ENCODE measurements around the gene IL5RA.

The IL5RA gene

DNA sequence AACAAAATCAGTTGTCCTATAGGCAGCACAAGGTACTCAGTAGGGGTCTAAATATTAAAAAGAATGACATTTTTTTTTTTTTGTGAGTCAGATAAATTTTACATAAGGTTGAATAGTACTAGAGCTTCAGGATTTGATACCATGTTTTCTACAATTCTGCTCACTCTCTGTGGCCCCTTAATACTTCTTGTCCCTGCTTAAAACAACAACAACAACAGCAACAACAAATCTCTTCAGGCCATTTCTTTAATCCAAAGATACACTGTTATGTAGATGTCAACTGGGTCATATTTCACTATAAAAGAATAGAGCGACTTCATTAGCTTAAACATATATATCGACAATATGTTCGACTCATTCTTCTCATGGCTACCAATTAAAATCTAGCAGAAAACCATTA lies 3.0 kb downstream of the IL5RA start:
- no peak for DNase-seq

DNA sequence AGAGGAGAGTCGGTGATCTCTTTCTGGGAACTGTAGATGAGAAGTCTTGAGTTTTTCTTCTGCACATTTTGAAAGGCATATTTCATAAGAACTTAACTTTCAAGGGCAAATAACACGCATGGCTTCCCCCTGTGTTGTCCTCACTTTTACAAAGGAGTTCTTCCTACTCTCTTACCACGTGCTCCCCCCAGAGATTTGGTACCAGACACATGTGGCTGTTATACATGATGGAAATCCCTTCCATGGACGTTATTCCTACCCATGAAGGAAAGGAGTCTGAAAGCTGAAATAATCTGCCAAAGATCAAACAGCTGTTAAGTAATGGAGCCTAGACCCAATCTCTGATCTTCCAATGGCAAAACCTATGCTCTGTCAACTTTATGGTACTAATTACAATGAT lies 4.4 kb downstream of the IL5RA start:
- no peak for DNase-seq

DNA sequence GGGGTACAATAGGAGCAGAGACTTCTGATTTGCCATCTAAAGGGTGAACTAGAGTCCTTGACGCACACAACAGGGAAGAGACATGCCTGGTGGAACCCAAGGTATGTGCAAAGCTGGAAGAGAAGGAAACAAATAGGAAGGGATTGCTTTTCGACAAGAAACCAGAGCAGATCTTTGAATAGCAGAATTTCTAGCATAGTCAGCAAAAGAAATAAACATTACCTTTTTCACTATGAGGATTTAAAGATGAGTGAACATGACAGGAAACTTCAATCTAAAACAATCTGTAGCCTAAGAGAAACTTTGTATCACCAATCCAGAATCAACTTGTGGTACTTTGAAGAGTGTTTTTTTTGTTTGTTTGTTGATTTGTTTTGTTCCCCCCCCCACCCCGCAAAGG lies 4.9 kb downstream of the IL5RA start:
- DNase-seq = no peak

DNA sequence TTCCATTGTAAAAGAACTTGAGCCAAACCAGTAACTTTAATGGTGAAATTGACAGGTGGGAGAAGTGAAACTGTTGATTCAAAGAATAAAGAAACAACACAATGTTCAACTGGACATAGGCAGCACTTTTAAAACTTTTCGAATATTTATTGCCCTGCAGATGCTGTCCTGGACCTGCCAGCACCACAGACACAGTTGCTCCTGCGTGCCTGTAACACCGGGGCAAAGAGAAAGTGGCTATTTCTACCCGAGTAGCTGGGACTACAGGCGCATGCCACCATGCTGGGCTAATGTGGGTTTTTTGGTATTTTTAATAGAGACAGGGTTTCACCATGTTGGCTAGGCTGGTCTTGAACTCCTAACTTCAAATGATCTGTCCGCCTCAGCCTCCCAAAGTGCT lies 7.4 kb downstream of the IL5RA start:
- no peak for DNase-seq

DNA sequence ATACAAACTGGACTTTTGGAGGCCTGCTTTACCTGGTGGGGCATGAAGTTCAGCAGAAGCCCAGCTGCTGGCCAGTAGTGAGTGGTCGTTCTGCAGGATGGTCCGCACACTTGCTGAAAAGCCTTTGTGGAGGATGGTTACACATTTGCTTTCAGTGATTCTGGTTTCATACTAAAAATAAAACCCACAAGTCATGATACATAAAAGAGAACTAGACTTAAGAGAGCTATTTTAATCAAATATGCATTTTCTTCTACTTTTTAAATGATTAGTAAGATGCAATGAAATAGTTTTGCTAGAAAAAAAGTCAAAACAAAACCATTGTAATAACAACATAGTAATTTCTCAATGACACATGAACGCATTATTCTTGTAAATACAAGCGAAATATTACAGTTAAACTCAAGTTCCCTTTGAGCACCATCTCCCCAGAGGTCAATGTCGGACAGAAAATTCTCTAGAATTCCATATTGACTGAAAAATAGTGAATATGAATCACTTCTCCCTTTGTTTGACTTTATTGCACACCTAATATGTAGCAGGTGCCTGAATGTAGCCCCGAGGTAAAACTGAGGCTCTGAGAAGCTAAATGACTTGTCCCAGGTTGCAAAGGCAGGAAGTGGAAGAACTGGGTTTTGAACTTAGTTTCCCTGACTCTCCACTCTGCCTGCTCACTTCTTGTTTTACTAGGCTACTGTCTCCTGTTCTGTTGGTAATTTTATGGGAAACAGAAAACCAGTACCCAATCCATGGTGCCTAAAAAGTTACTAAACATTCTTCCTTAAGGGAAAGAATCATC lies 8.3 kb downstream of the IL5RA start:
- DNase-seq = no peak

DNA sequence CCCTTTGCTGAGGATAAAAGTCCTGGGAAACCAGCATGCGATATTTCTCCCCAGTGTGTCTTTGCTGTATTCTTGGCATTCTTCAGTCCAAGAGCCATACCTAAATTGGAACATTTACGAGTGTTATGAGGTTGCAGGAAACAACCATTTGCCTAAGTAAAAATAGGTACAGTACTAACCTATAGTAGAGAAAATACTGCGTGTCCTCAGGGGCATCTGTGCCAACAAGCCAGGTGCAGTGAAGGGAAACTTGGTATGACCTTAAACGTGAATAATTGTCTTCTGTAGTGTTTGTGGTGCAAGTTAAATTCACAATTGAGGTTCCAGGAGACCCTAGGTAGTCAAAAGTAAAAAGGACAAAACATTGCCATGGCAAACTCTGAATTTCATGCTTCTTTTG lies 12.2 kb downstream of the IL5RA start:
- no peak for DNase-seq

DNA sequence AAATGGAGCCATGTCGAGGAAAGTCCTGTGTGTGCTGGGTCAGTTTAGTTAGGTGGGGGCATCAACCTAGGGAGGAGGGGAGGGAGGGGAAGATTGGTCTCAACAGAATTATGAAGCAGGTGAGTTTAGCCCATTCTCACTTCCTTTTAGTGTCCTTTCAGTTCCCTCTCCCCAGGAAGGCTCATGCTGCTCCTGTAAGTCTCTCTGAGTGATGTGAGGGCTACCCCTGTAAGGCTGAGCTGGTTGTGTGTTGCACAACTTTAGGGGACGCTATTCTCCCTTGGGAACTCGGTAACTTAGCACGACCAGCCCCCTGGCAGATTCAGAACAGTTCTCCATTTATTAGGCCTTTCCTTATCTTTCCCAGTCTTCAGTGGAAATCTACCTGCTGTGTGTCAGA lies 21.2 kb downstream of the IL5RA start:
- no peak for DNase-seq

DNA sequence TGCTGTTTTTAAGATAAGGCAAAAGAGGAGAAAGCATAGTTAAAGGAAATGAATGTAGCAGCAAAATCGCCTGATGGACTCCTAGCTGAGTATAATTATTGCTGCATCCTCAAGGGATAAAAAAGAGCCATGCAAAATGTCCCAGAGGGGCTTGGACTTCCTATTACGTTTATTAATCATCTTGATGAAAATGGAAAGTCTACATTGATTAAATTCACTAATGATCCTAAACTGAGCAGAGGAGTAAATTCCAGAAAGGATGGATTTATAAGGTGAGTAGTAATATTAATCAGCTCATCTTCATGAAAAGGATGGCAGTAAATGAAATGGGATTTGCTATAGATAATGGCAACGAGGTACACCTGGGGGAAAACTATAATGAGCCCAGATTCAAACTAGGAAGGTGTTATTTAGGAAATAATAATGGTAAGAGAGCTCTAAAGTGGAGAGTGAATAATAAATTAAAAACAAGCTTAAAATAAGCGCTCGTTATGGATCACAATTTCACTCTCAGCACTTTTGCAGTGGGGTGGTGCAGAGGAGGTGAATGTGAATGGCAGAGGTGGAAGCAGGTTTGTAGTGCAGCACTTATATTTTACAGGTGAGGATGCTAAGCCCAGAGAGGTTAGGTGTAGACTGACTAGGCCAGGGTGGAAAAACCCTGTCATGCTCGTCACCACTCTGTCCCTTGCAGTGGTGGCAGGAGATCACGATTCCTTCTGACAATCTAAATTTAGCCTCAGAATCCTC lies 22.3 kb downstream of the IL5RA start:
- DNase-seq = no peak

DNA sequence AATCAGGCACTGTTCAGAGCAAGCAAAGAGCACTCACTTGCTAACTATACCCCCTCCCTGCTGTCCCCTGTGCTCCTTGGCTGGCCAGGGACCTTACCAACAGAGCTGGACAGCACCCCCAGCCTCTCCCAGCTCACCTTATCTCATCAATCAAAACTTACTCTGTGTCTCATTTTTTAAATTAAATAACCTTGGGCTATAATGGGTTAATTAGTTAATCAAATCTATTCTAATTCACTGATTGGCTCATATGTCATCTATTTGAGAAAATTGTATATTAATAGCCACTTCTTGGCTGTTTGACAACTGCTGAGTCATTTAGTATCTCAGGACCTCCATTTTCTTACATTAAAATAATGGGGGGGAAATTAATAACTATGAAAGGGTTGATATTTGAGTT lies 22.9 kb downstream of the IL5RA start:
- no peak for DNase-seq

DNA sequence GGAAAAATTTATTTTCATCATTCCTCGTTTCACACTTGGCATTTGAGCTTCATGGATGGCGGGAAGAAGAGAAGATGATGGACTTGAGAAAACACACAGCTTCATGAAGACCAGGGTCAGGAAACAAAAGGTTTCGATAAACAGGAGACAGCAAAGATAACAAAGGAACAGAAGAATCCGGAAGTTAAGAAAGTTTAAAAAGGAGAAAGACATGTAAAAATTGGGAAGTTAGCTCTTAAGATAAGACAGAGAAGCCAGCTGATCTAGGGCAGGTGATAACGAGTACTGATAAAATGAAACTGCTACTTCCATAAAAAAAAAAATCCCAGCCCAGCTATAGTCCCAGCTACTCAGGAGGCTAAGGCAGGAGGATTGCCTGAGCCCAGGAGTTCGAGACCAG lies 23.9 kb downstream of the IL5RA start:
- no peak for DNase-seq

DNA sequence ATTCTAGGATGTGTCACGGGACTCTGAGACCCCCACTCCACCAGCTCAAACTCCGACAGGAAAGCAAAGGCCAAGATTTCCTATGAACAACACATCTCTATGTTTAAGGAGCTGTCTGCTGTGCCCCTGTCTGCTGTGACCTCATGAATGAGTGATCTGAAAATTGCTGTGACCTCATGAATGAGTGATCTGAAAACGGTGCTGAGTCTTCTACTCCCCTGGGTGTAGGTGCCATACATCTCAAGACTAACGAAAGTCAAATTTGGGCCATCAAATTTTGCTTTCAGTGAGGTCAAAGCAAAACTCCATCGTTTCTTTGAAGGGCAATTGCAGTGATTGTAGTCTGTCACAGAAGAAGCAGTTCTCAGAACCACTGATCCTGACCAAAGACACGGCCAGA lies 24.4 kb downstream of the IL5RA start:
- no peak for DNase-seq

DNA sequence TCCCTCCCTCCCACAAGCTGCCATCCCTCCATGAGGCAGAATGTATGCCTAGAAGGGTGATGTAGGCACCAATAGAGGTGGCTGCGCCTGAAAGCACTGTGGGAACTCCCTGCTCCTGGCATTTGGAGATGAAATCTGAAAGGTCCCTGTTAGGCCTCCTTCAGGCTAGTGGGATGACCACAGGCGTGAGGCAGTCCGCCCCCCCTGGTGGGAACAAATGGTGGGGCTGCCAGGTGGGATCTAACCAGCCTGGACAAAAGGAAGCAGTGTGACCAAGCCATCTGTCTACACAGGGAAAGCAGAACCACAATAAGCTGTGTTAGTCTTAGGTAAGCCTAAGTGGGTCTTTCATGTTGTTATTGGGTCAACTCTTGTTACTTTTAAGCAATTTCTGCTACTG lies 25.3 kb downstream of the IL5RA start:
- DNase-seq = no peak

DNA sequence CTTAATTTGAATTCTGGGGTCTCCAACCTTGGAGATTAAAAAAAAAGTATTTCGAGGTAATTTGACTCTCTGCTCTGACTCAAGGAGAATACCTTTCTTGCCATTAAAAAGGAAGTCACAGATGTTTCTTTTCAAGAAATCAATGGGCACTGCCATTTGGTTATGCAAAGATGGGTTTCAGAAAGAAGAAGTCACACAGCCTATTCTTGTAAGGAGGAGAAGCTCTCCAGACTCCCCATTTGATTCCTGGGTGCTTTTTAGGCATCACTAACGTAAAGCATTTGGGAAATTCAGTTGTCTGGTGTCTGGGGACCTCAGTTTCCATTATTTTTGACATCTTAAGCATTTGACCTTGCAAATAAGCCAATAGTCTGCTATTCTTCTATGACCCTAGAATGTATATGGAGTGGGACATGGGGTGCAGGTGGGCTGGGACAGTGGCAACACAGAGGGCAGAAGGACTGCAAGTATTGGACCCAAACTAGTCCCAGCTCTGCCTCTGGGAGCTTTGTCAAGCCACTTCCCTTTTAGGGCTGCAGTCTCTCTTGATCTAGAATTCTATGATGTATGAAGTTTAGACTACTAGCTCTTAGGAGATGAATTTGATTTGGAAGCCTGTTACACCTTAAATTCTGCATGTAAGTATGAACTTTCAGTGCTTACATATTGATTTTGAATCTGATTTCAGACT lies 27.8 kb downstream of the IL5RA start:
- no peak for DNase-seq

DNA sequence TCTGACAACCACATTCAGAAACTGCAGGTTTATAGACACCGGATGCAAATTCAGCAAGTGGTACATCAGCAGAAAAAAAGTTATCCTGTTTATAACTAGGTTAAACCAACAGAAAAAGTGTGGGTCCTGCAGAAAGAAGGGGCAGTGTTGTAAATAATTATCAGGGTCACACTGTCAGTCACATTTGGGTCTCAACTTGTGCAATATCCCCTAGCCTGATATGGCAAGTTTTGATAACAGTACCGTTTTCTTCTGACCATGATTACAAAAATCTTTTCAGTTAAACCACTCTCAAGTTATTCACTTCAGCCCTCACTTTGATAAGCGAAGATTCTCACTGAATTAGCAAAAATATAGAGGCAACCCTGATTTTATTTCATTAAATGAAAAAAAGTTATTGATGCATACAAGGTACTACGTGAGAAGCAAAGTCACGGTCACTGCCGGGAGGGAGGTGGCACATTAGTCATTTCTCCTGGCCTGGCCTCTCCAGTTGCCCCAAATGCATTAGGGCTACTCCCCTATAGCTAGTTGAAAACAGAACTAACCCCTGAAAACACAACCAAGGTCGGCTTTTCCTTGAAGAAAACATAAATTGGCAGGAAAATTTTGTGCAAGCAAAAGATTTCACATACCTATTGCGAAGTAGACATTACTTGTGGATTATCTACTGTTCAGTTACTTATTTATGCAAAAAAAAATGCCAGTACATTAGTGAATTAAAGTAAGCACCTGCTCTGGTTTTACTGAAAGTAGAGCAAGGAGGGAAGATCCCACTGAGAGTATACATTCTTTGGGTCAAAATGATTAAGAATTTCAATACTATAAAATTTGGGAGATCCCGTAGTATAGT lies 28.6 kb downstream of the IL5RA start:
- DNase-seq = no peak

DNA sequence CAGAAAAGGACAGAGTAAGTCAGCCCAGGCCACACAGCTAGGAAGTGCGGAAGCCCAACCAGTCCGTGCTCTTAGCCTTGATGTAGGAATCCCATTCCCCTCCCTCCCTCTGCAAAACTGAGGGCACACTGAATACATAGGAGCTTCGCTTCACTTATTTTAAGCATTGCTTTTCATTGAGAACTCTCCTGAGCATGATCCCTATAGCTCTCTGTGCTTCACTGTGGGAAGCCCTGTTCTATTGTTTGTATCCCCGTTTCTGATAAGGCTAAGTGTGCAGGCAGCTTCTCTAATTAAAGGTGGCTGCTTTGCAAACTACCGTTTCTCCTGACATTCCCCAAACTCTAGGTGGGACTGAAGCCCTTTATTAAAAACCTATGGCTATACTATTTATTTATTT lies 29.9 kb downstream of the IL5RA start:
- DNase-seq = no peak

DNA sequence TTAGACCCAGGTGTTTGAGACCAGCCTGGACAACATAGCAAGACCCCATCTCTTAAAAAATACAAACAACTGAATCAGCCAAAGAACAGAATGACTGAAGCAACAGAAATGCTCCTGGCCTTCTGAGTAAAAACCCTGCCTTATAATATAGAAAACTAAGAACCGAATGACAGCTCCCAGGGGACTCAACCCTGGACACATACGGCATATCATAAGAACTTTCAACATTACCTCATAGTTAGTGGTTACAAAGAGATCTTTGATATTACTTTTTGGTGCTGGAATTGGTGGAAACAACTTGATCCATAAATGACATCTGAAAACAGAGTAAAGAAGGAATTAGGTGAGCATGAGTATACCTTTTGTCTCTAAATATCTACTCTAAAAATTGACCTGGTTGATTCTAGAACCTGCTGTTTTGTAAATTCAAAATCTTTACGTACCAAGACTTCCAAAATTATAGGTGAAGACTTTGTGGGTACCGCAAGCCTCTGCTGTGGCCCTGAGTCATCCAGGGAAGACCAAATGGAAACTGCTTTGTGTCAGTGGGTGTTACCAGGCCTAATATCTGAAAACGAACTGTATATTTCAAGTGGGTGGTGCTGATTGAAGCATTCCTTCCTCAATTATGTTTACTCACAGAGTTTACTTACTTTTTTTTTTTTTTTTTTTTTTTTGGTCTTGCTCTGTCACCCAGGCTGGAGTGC lies 35.5 kb downstream of the IL5RA start:
- no peak for DNase-seq

DNA sequence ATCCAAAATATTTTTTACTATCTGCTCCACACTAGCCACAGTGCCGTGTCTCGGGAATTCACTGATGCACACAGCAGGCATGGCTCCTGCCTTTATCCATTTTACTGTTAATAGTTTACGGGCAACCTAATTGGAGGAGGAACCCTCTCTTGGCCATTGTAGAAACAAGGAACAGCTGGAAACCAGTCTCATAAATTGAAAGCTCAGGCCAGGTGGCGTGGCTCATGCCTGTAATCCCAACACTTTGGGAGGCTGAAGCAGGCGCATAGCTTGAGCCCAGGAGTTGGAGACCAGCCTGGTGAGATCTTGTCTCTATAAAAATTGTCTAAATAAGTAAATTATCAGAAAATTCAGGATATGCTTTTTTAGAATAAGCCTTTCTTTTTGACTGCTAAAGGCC lies 39.0 kb downstream of the IL5RA start:
- no peak for DNase-seq

DNA sequence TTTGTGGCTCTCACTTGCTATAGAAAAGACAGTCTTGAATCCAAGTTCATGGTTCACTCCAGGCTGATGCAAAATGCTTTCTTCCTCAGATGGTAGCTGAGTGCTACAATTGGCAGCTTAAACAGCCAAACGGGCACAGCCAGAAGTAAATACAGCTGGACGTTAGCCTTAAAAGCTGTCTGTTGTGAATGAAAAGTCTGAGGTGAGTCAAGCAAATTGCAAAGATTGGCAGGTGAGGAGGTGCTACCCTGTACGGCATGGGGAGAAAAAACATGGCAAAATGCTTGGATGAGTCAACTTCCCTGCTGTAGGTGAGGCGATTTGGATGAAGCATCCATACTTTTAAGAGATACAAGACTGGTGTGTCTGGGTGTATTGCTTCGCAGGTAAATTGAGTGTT lies 40.5 kb downstream of the IL5RA start:
- DNase-seq = no peak

DNA sequence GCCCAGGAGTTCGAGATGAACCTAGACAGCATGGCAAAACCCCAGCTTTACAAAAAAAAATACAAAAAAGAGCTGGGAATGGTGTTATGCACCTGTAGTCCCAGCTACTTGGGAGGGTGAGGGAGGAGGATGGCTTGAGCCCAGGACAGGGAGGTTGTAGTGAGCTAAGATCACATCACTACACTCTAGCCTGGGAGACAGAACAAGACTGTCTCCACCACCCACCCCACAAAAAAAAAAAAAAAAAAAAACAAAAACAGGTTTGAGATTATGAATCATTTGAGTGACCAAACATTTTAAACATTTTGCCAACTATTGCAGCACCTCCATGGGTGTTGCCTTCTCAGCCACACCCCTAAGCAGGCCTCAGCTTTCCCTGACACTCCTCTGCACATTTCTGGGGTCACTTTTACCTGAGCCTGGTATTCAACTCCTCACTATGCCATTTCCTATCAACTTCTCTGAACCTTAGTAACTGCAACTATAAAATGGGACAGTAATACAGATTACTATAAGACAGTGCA lies 41.8 kb downstream of the IL5RA start:
- DNase-seq = no peak

DNA sequence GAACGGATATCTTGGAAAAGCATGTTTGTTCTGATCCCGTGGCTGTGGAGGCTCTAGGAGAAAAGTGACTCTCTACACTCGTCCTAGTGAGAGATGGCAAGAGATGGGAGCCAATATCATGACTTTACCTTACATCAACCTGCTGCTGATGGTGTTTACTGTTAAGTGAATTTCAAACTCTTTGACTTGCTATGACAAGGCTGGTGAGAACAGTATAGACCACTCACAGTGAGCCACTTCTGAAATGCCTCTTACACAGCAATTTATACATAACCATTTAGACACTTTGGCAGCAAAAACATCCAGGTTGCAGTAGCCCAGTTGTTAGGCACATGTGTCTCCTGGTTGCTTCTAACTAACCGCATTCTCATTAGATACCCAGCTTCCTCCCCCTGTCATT lies 43.3 kb downstream of the IL5RA start:
- no peak for DNase-seq

DNA sequence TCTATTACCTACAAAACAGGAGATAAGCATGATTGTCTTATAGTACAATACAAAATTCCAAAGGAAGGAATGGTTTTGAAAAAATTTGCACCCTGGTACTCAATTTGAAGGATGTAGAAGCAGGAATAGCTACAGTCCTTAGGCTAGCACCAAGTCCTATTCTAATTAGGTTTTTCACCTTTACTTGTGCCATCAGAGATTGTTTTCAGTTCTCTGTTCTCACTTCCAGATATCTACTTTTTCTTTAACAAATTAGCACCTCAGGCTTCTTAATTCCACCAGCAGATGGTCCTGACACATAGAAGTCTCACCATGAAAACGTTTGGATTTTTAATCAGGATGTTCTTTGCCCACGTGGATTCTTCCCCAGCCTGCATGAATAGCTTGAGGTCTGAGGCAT lies 43.8 kb downstream of the IL5RA start:
- DNase-seq = no peak

DNA sequence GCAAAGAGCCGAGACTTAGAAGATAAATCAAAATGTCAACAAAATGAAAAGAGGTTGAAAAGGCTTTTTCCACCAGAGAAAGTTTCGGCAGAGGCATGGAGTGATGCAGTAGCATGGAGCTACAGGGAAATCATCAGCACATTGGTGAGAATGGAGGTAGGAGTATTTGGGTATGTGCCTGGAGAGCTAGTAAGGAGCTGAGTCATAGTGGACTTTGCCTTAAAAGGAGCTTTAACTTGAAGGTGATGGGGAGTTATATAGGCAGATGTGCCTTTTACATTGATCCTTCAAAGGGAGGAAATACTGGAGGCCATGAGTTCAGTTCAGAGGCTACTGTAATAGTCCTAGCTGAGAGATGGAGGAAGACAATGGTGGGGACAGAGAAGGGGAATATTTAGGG lies 44.3 kb downstream of the IL5RA start:
- no peak for DNase-seq

All from T-helper 2 cell (primary cell).